Mesendoderm (in vitro differentiated cells): Measurements from ENCODE around the gene KRT3.

ENCODE experiments used
- DNase-seq: peaks from one replicate; pipeline ENCODE4 v3.0.0; 2013
- H2AK5ac ChIP-seq: 2 replicates; pipeline ENCODE4 v1.6.1; 2013; ENCODE audit warnings: low read length, inconsistent platforms
- H2BK120ac ChIP-seq: 2 replicates; pipeline ENCODE4 v1.6.1; 2013; ENCODE audit warnings: low read depth, mild to moderate bottlenecking, low read length, moderate library complexity, mixed read lengths
- H2BK15ac ChIP-seq: replicated peaks from 2 replicates; pipeline ENCODE4 v1.6.1; 2013; ENCODE audit warnings: low read depth, mild to moderate bottlenecking, moderate library complexity
- H2BK5ac ChIP-seq: 2 replicates; pipeline ENCODE4 v1.6.1; 2013; ENCODE audit warnings: low read length, inconsistent platforms
- H3K18ac ChIP-seq: 2 replicates; pipeline ENCODE4 v1.6.1; 2013; ENCODE audit warnings: mild to moderate bottlenecking, low read length, mixed read lengths
- H3K23ac ChIP-seq: one replicate; pipeline ENCODE4 v1.6.1; 2013; ENCODE audit warnings: low read length
- H3K27ac ChIP-seq: 2 replicates; pipeline ENCODE4 v1.5.1; 2013; ENCODE audit warnings: low read depth, mild to moderate bottlenecking, inconsistent platforms, low read length, moderate library complexity
- H3K27me3 ChIP-seq: 2 replicates; pipeline ENCODE4 v1.6.1; 2013; ENCODE audit warnings: low read length, control low read depth, mild to moderate bottlenecking, inconsistent platforms; ENCODE audit not compliant: insufficient read depth, poor library complexity
- H3K36me3 ChIP-seq: 2 replicates; pipeline ENCODE4 v1.6.1; 2013; ENCODE audit warnings: low read length, inconsistent platforms; ENCODE audit not compliant: control insufficient read depth, insufficient read depth
- H3K4ac ChIP-seq: one replicate; pipeline ENCODE4 v1.6.1; 2013; ENCODE audit warnings: low read depth, mild to moderate bottlenecking, low read length, moderate library complexity
- H3K4me1 ChIP-seq: 2 replicates; pipeline ENCODE4 v1.6.1; 2013; ENCODE audit warnings: low read depth, low read length, inconsistent platforms; ENCODE audit not compliant: control insufficient read depth
- H3K4me2 ChIP-seq: 2 replicates; pipeline ENCODE4 v1.6.1; 2013; ENCODE audit warnings: low read length
- H3K4me3 ChIP-seq: 2 replicates; pipeline ENCODE4 v1.5.1; 2013; ENCODE audit warnings: mild to moderate bottlenecking, low read length
- H3K56ac ChIP-seq: one replicate; pipeline ENCODE4 v1.6.1; 2013; ENCODE audit warnings: low read length
- H3K79me1 ChIP-seq: 2 replicates; pipeline ENCODE4 v1.6.1; 2013; ENCODE audit warnings: low read length, inconsistent platforms
- H3K79me2 ChIP-seq: 2 replicates; pipeline ENCODE4 v1.6.1; 2013; ENCODE audit warnings: mild to moderate bottlenecking, low read length; ENCODE audit not compliant: control insufficient read depth, insufficient read depth
- H3K9ac ChIP-seq: 2 replicates; pipeline ENCODE4 v1.6.1; 2013; ENCODE audit warnings: low read length, inconsistent platforms
- H4K5ac ChIP-seq: one replicate; pipeline ENCODE4 v1.6.1; 2013; ENCODE audit warnings: low read length
- H4K8ac ChIP-seq: one replicate; pipeline ENCODE4 v1.6.1; 2013; ENCODE audit warnings: low read depth, mild to moderate bottlenecking, control low read depth, low read length, moderate library complexity
- WGBS: extraction: QIAGEN DNeasy Blood & Tissue Kit; methylation state at CpG from one replicate; pipeline ENCODE4 v1.1.7; 2013; ENCODE audit warnings: low lambda C conversion rate, missing lambda C conversion rate; ENCODE audit not compliant: insufficient coverage; ENCODE audit errors: extremely low coverage; 5-methylcytosine and 5-hydroxymethylcytosine counted together

The KRT3 gene

DNA sequence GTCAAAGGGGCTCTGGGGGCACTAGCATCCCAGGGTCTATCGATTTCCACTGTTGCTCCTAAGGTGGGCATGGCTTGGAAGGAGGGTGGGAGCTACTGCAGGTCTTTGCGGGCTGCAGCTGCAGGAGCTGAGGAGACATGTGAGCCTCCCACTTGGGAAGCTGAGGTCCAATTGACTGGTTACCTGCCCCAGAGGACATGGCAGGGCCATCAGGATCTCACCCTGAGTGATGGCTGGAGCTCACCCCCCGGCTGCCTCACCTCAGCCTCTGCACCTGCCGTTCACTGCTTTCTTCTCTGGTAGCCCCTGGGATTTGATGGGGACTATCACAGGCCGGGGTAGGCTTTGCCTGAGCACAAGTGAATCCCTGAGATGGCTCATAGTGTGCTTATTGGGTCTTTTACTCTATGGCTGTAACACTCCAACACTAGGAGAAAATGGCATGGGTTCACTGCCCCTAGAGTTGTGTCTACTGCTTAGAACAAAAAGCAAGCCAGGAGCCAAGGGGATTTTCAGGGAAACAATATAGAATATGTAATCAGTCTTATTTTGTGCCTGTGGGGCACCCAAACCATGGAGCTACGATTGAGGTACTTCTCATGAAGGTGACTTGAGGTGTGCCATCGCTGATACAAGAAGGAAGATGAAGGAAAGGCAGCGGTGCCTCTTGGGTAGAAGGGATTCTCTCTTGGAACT is 21.2 kb upstream of the KRT3 start:
- Histone ChIP-seq H3K4me2 (no peak overlapping the region), H4K8ac (no peak overlapping the region)
- no CpG with 5 or more reads among the region's 8 CpGs for WGBS

DNA sequence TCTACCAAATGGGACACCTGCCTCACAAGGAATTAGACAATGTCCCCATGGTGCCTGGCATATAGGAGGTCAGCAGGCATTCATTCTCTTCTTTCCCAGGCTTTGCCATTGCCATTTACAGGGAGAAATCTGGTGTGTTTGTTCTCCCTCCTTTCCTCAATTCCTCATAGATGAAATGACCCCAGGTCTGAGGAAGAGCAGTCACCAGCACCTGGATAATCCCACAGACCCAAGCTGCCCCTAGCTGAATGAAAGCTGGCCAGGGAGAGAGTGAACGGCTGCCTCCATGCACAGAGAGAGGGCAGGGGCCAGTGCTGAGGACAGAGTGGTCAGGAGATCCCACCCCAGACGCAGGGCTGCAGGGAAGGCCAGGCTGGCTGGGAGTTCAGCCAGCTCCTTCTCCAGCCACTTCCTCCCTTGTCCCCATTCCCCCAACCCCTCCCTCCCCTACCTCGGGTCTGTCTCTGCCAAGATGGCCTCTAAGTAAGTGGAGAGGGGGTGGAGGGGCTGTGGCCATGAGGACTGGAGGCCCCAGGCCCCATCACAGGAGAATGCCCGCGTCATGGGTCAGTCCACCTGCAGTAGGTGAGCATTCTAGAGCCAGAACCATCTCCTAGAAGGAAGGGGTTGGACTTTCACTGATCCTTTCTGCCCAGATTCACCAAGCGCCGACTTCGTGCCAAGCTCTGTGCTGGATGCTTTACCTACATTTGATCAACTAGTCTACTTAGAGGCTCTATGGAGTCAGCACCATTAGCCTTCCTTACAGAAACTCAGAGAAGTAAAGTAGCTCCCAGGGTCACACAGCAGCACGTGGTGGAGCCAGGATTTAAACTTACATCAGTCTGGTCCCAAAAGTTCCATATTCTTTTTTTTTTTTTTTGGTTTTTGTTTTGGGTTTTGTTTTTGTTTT is 20.0 kb upstream of the KRT3 start:
- H3K4me2 ChIP-seq = no peak overlapping the region
- DNase-seq = no peak
- H2BK5ac ChIP-seq = no peak overlapping the region
- no peak overlapping the region for H3K27ac ChIP-seq
- H2BK120ac ChIP-seq = no peak overlapping the region
- no peak overlapping the region for H4K8ac ChIP-seq
- H3K9ac ChIP-seq = no peak overlapping the region
- no peak overlapping the region for H4K5ac ChIP-seq
- H3K23ac ChIP-seq = no peak overlapping the region
- H3K79me1 ChIP-seq = no peaks in the 10 kb centered on the region
- no CpG with 5 or more reads among the region's 9 CpGs for whole genome bisulfite sequencing
- H3K27me3 ChIP-seq = no peaks in the 10 kb centered on the region
- H2AK5ac ChIP-seq = no peak overlapping the region
- no peak overlapping the region for H3K4ac ChIP-seq
- no peak overlapping the region for H3K18ac ChIP-seq
- no peak overlapping the region for H3K56ac ChIP-seq
- H3K4me3 ChIP-seq = no peak overlapping the region
- H3K79me2 ChIP-seq = no peaks in the 10 kb centered on the region
- H3K4me1 ChIP-seq = no peaks in the 10 kb centered on the region
- H2BK15ac ChIP-seq = no peak overlapping the region
- H3K36me3 ChIP-seq = no peaks in the 10 kb centered on the region

More for the DNA sequence above, 21.2 kb upstream of the KRT3 start:
- Histone ChIP-seq H2BK5ac (no peak overlapping the region), H3K36me3 (no peaks in the 10 kb centered on the region), H3K27ac (no peak overlapping the region), H3K27me3 (no peaks in the 10 kb centered on the region), H3K9ac (no peak overlapping the region), H3K18ac (no peak overlapping the region), H2BK15ac (no peak overlapping the region), H3K4me3 (no peak overlapping the region), H3K79me1 (no peaks in the 10 kb centered on the region), H3K56ac (no peak overlapping the region), H3K23ac (no peak overlapping the region), H2BK120ac (no peak overlapping the region), H2AK5ac (no peak overlapping the region), H3K4ac (no peak overlapping the region), H3K79me2 (no peaks in the 10 kb centered on the region), H4K5ac (no peak overlapping the region), H3K4me1 (no peaks in the 10 kb centered on the region)
- DNase-seq = no peak

DNA sequence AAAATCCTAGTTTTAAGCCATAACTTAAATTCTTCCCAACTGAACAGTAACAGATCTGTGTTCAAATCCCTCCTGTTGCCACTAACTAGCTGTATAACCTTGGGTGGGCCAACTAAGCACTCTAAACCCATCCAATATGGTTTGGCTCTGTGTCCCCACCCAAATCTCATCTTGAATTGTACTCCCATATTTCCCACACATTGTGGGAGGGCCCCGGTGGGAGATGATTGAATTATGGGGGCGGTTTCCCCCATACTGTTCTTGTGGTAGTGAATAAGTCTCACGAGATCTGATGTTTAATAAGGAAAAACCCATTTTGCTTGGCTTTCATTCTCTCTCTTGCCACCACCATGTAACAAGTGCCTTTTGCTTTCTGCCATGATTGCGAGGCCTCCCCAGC is 19.2 kb upstream of the KRT3 start:
- no peak for DNase-seq
- WGBS = no CpG with 5 or more reads among the region's 4 CpGs
- no peaks in the 10 kb centered on the region for H3K79me2 ChIP-seq
- no peak overlapping the region for H3K4me2 ChIP-seq
- no peak overlapping the region for H3K4me3 ChIP-seq
- H3K27me3 ChIP-seq = no peaks in the 10 kb centered on the region
- no peak overlapping the region for H2AK5ac ChIP-seq
- no peaks in the 10 kb centered on the region for H3K36me3 ChIP-seq
- no peak overlapping the region for H3K18ac ChIP-seq
- H3K27ac ChIP-seq = no peak overlapping the region
- H3K4ac ChIP-seq = no peak overlapping the region
- H2BK5ac ChIP-seq = no peak overlapping the region
- no peak overlapping the region for H4K5ac ChIP-seq
- no peak overlapping the region for H2BK120ac ChIP-seq
- no peaks in the 10 kb centered on the region for H3K79me1 ChIP-seq
- H2BK15ac ChIP-seq = no peak overlapping the region
- H3K4me1 ChIP-seq = no peaks in the 10 kb centered on the region
- H3K56ac ChIP-seq = no peak overlapping the region
- H4K8ac ChIP-seq = no peak overlapping the region
- no peak overlapping the region for H3K9ac ChIP-seq
- no peak overlapping the region for H3K23ac ChIP-seq

GRCh38 chr12:52814710-52815155 is 18.8 kb upstream of the KRT3 start:
- H3K27ac ChIP-seq = no peak overlapping the region
- H3K4me1 ChIP-seq = no peaks in the 10 kb centered on the region
- H3K36me3 ChIP-seq = no peaks in the 10 kb centered on the region
- no peak overlapping the region for H3K4ac ChIP-seq
- H3K56ac ChIP-seq = no peak overlapping the region
- no CpG with 5 or more reads among the region's 4 CpGs for WGBS
- H2BK15ac ChIP-seq = no peak overlapping the region
- H4K8ac ChIP-seq = no peak overlapping the region
- H2BK5ac ChIP-seq = no peak overlapping the region
- H3K18ac ChIP-seq = no peak overlapping the region
- no peak overlapping the region for H4K5ac ChIP-seq
- DNase-seq = no peak
- no peak overlapping the region for H2BK120ac ChIP-seq
- no peak overlapping the region for H3K9ac ChIP-seq
- H2AK5ac ChIP-seq = no peak overlapping the region
- no peaks in the 10 kb centered on the region for H3K27me3 ChIP-seq
- no peak overlapping the region for H3K23ac ChIP-seq
- H3K79me1 ChIP-seq = no peaks in the 10 kb centered on the region
- H3K4me3 ChIP-seq = no peak overlapping the region
- H3K79me2 ChIP-seq = no peaks in the 10 kb centered on the region
- H3K4me2 ChIP-seq = no peak overlapping the region

GRCh38 chr12:52813885-52814709 is 18.2 kb upstream of the KRT3 start, which contains the start of gene KRT4:
Gene KRT4 (minus strand): TSS chr12:52814116. CDS start chr12:52814058, 58 bp downstream.
- Histone ChIP-seq H3K4me3 (no peak within 1 kb of the TSS), H3K4me1 (no peaks in the 10 kb centered on the region), H2BK120ac (no peak within 1 kb of the TSS), H3K4me2 (no peak within 1 kb of the TSS), H3K9ac (no peak within 1 kb of the TSS), H3K23ac (no peak within 1 kb of the TSS), H3K36me3 (no peaks in the 10 kb centered on the region), H3K4ac (no peak within 1 kb of the TSS), H2AK5ac (no peak within 1 kb of the TSS), H3K18ac (no peak within 1 kb of the TSS), H4K8ac (no peak within 1 kb of the TSS), H3K27me3 (no peaks in the 10 kb centered on the region), H3K79me1 (no peaks in the 10 kb centered on the region), H2BK15ac (no peak within 1 kb of the TSS), H4K5ac (no peak within 1 kb of the TSS), H3K56ac (no peak within 1 kb of the TSS), H3K27ac (no peak within 1 kb of the TSS), H2BK5ac (no peak within 1 kb of the TSS), H3K79me2 (no peaks in the 10 kb centered on the region)
- WGBS = no CpG with 5 or more reads among the region's 15 CpGs
- DNase-seq = no peak
